Breast epithelium (tissue), 4 donors: Measurements from ENCODE around the gene LYSMD1. TPM values are rescaled to one million over a fixed set of nuclear protein-coding genes. Genes with fewer than 3 reads are reported as not detected.

Experiments
- DNase-seq, 2 donors: peaks; one replicate each; pipeline ENCODE4 v3.0.0-alpha.2; 2019; ENCODE audit warnings: low spot score in 2 of 2
- H3K27ac ChIP-seq, 2 donors: fragments of 200-600 bp; sonication (generic) in 1 of 2; one replicate each; pipeline ENCODE4 v1.5.1; 2016 to 2019; ENCODE audit warnings: mild to moderate bottlenecking in 1 of 2
- H3K27me3 ChIP-seq, 2 donors: fragments of 200-600 bp; sonication (generic) in 1 of 2; one replicate each; pipeline versions ENCODE4 v1.5.1 to v1.6.0; 2017 to 2019; ENCODE audit warnings: control low read depth in 1 of 2, mild to moderate bottlenecking in 1 of 2
- H3K36me3 ChIP-seq: fragments of 200-600 bp; one replicate; pipeline ENCODE4 v1.5.1; 2019
- H3K4me1 ChIP-seq, 2 donors: fragments of 200-600 bp; sonication (generic); one replicate each; pipeline ENCODE4 v1.5.1; 2016 to 2019; ENCODE audit warnings: control low read depth in 1 of 2
- H3K4me3 ChIP-seq, 3 donors: fragments of 200-600 bp; sonication (generic); 1 replicate in 2 of 3; 2 replicates in 1 of 3; pipeline ENCODE4 v1.5.1; 2016 to 2019; ENCODE audit warnings: mild to moderate bottlenecking in 3 of 3, moderate library complexity in 2 of 3
- H3K9me3 ChIP-seq, 2 donors: fragments of 200-600 bp; sonication (generic) in 1 of 2; one replicate each; pipeline ENCODE4 v1.5.1; 2016 to 2019; ENCODE audit warnings: control low read depth in 1 of 2
- CTCF ChIP-seq, 3 donors: fragments of 450-650 bp; IDR thresholded peaks; one replicate each; pipeline ENCODE4 v1.5.1; 2016 to 2017; ENCODE audit warnings: antibody characterized with exemption in 3 of 3, mild to moderate bottlenecking in 3 of 3, moderate library complexity in 3 of 3
- POLR2A ChIP-seq: fragments of 450-650 bp; IDR thresholded peaks from one replicate; pipeline ENCODE4 v1.6.1; 2016; ENCODE audit warnings: antibody characterized with exemption, mild to moderate bottlenecking, moderate library complexity
- POLR2AphosphoS5 ChIP-seq, 3 donors: sonication (generic); formaldehyde crosslinking; IDR thresholded peaks; one replicate each; pipeline ENCODE4 v1.6.1; 2017; ENCODE audit warnings: antibody characterized with exemption in 3 of 3
- intact Hi-C: fragments of 100-400 bp; cut with DNase I; formaldehyde crosslinking; loops from one replicate; pipeline ENCODE4 v1.15.1; 2023; ENCODE audit warnings: low total_unique reads
- total RNA-seq, 3 donors: library from RNA; depleted of rRNA; stranded (reverse); fragments of >200 nt; gene quantifications; one replicate each; pipeline ENCODE4 v1.1.0, GENCODE V29; 2016

The LYSMD1 gene
- total RNA-seq, 3 donors from 2014 or later = 11.7 to 17.0 (median 14.8) TPM

GRCh38 chr1:151113877-151114276 lies 51.8 kb downstream of the LYSMD1 start:
- Histone ChIP-seq H3K4me3 (no peak overlapping the region), H3K27ac (no peak overlapping the region), H3K9me3 (no peaks in the 10 kb centered on the region), H3K4me1 (no peaks in the 10 kb centered on the region), H3K27me3 (no peaks in the 10 kb centered on the region), H3K36me3 (no peaks in the 10 kb centered on the region)
- no peak for DNase-seq
- intact Hi-C loops = no loop called here
- TF ChIP-seq CTCF (IDR thresholded peaks at IDR 0.05) (no peak), POLR2AphosphoS5 (IDR thresholded peaks at IDR 0.05) (no peak), POLR2A (no peak)

Other genes starting within 250 kb of the LYSMD1 start
- gene SETDB1, start 239.5 kb downstream of the LYSMD1 start, total RNA-seq = 10 to 100 TPM; 33.4 to 44.6 (median 41.0) TPM
- 100 to 1,000 TPM; 121 to 131 (median 128) TPM for gene CERS2, start 191.1 kb downstream of the LYSMD1 start, total RNA-seq
- 10 to 100 TPM in 1 of 3 donors, 1 to 10 TPM in 1, not detected in 1; 3.6 to 13.0 TPM for gene ANXA9, start 183.6 kb downstream of the LYSMD1 start, total RNA-seq
- 10 to 100 TPM; 26.2 to 33.5 (median 26.5) TPM for gene MINDY1, start 159.0 kb downstream of the LYSMD1 start, total RNA-seq
- gene PRUNE1, start 157.5 kb downstream of the LYSMD1 start, total RNA-seq = 10 to 100 TPM; 21.6 to 34.1 (median 32.8) TPM
- gene BNIPL, start 129.3 kb downstream of the LYSMD1 start, total RNA-seq = 10 to 100 TPM in 2 of 3 donors, under 1 TPM in 1; 0.16 to 47.1 (median 17.0) TPM
- 1 to 10 TPM; 4.6 to 8.3 (median 7.6) TPM for gene C1orf56, start 118.2 kb downstream of the LYSMD1 start, total RNA-seq
- 100 to 1,000 TPM in 1 of 3 donors, 10 to 100 TPM in 2; 49.4 to 130 (median 85.9) TPM for gene CDC42SE1, start 106.3 kb downstream of the LYSMD1 start, total RNA-seq
- gene MLLT11, start 105.5 kb downstream of the LYSMD1 start, total RNA-seq = 1 to 10 TPM in 2 of 3 donors, under 1 TPM in 1; 0.16 to 1.9 (median 1.3) TPM
- gene GABPB2, start 95.1 kb downstream of the LYSMD1 start, total RNA-seq = 10 to 100 TPM; 19.5 to 32.0 (median 20.6) TPM
- gene SEMA6C, start 19.3 kb downstream of the LYSMD1 start, total RNA-seq = 1 to 10 TPM; 2.9 to 6.4 (median 5.2) TPM
- gene TNFAIP8L2, start 9.3 kb downstream of the LYSMD1 start, total RNA-seq = 1 to 10 TPM; 5.6 to 6.9 (median 5.7) TPM
- 10 to 100 TPM; 14.9 to 23.8 (median 23.6) TPM for gene SCNM1, start 242 bp upstream of the LYSMD1 start, total RNA-seq
- under 1 TPM in 1 of 3 donors, not detected in 2; 0.73 TPM for gene TMOD4, start 10.1 kb upstream of the LYSMD1 start, total RNA-seq
- gene VPS72, start 24.3 kb upstream of the LYSMD1 start, total RNA-seq = 10 to 100 TPM; 34.6 to 49.0 (median 34.7) TPM
- 10 to 100 TPM; 38.1 to 87.2 (median 61.6) TPM for gene PIP5K1A, start 32.6 kb upstream of the LYSMD1 start, total RNA-seq
- 100 to 1,000 TPM; 108 to 188 (median 140) TPM for gene PSMD4, start 88.8 kb upstream of the LYSMD1 start, total RNA-seq
- gene ZNF687, start 116.4 kb upstream of the LYSMD1 start, total RNA-seq = 10 to 100 TPM; 20.6 to 31.6 (median 25.9) TPM
- 10 to 100 TPM; 59.2 to 91.8 (median 69.8) TPM for gene PI4KB, start 161.5 kb upstream of the LYSMD1 start, total RNA-seq
- gene RFX5, start 181.3 kb upstream of the LYSMD1 start, total RNA-seq = 10 to 100 TPM; 17.9 to 34.5 (median 25.9) TPM
- 100 to 1,000 TPM in 2 of 3 donors, 10 to 100 TPM in 1; 63.6 to 148 (median 123) TPM for gene SELENBP1, start 206.8 kb upstream of the LYSMD1 start, total RNA-seq
- gene PSMB4, start 233.7 kb upstream of the LYSMD1 start, total RNA-seq = 100 to 1,000 TPM; 234 to 270 (median 254) TPM